ENCODE results near the gene UMAD1. TPM values are rescaled to one million over a fixed set of nuclear protein-coding genes. Genes with fewer than 3 reads are reported as not detected.
"Not testable (repeated sequence)": the region's sequence is repeated elsewhere in the genome, so short reads cannot be mapped to it uniquely, and the experiment has no call there.

The UMAD1 gene
- total RNA-seq, 1 donor from 2014 or later: 16.4 TPM

GRCh38 chr7:7651479-7651878 lies 10.9 kb downstream of the UMAD1 start:
- peaks cover 1% of the 10 kb centered on the region for H3K36me3 ChIP-seq
- no peak for DNase-seq
- intact Hi-C loops (cut with micrococcal nuclease): no loop called here
- no peak overlapping the region for H3K4me3 ChIP-seq
- H3K27ac ChIP-seq (replicated peaks): no peak overlapping the region
- H3K27me3 ChIP-seq (ENCODE audit: low read depth): no peaks in the 10 kb centered on the region
- TF ChIP-seq, protein P1, sequence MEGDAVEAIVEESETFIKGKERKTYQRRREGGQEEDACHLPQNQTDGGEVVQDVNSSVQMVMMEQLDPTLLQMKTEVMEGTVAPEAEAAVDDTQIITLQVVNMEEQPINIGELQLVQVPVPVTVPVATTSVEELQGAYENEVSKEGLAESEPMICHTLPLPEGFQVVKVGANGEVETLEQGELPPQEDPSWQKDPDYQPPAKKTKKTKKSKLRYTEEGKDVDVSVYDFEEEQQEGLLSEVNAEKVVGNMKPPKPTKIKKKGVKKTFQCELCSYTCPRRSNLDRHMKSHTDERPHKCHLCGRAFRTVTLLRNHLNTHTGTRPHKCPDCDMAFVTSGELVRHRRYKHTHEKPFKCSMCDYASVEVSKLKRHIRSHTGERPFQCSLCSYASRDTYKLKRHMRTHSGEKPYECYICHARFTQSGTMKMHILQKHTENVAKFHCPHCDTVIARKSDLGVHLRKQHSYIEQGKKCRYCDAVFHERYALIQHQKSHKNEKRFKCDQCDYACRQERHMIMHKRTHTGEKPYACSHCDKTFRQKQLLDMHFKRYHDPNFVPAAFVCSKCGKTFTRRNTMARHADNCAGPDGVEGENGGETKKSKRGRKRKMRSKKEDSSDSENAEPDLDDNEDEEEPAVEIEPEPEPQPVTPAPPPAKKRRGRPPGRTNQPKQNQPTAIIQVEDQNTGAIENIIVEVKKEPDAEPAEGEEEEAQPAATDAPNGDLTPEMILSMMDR (IDR thresholded peaks at IDR 0.05; ENCODE audit: borderline replicate concordance): no peak
- no peaks in the 10 kb centered on the region for H3K9me3 ChIP-seq (replicated peaks)
- peaks cover 33% of the 10 kb centered on the region for H3K4me1 ChIP-seq

GRCh38 chr7:7652798-7653540 lies 12.4 kb downstream of the UMAD1 start:
- Histone ChIP-seq H3K9me3 (replicated peaks) (peaks cover 4% of the 10 kb centered on the region), H3K4me1 (peaks cover 33% of the 10 kb centered on the region), H3K36me3 (peaks cover 2% of the 10 kb centered on the region), H3K4me3 (no peak overlapping the region), H3K27me3 (ENCODE audit: low read depth) (no peaks in the 10 kb centered on the region), H3K27ac (replicated peaks) (no peak overlapping the region)
- TF ChIP-seq, protein P1 (IDR thresholded peaks at IDR 0.05; ENCODE audit: borderline replicate concordance): no peak
- no peak for DNase-seq
- intact Hi-C loops (cut with micrococcal nuclease): no loop called here

DNA sequence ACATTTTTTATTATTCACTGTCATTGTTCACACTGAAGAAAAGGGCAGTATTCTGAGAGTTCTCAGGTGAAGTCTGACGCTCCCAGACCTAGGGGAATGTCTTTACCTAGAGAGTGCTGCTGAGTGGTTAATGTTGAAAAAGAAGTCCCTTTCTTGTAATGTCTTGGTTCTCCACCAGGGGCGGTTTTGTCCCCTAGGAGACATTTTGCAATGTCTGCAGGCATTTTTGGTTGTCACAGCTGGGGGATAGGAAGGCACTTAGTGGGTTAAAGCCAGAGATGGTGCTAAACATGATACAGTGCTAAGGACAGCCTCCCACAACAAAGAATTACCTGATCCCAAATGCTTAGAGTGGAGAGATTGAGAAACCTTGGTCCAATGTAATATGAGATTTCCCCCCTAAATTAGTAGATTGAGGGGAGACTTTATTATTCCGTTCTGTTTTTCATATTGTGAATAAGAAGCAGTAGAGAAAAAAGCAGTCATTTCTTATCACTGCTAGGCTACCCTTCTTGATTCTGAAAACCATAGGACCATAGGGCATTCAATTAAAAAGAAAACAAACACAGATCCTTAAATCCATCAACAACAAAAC lies 13.1 kb downstream of the UMAD1 start:
- intact Hi-C loops (cut with micrococcal nuclease): no loop called here
- Histone ChIP-seq H3K27me3 (ENCODE audit: low read depth) (no peaks in the 10 kb centered on the region), H3K9me3 (replicated peaks) (peaks cover 4% of the 10 kb centered on the region), H3K36me3 (peaks cover 2% of the 10 kb centered on the region), H3K4me1 (peaks cover 33% of the 10 kb centered on the region), H3K4me3 (no peak overlapping the region), H3K27ac (replicated peaks) (no peak overlapping the region)
- DNase-seq: no peak
- TF ChIP-seq, protein P1 (IDR thresholded peaks at IDR 0.05; ENCODE audit: borderline replicate concordance): peak; percentile 50

- intact Hi-C loops (cut with micrococcal nuclease): no loop called here
- Histone ChIP-seq H3K36me3 (peaks cover 2% of the 10 kb centered on the region), H3K4me3 (no peak overlapping the region), H3K4me1 (peaks cover 33% of the 10 kb centered on the region), H3K27ac (replicated peaks) (no peak overlapping the region), H3K27me3 (ENCODE audit: low read depth) (no peaks in the 10 kb centered on the region), H3K9me3 (replicated peaks) (peaks cover 18% of the 10 kb centered on the region)
- TF ChIP-seq, protein P1 (IDR thresholded peaks at IDR 0.05; ENCODE audit: borderline replicate concordance): no peak
- no peak for DNase-seq
These were observed 14.6 kb downstream of the UMAD1 start for GRCh38 chr7:7654964-7655715.

GRCh38 chr7:7656459-7656858 lies 15.9 kb downstream of the UMAD1 start:
- H3K36me3 ChIP-seq; DNase-seq; H3K27ac ChIP-seq (replicated peaks); H3K4me3 ChIP-seq; intact Hi-C loops (cut with micrococcal nuclease); H3K27me3 ChIP-seq (ENCODE audit: low read depth): not testable (repeated sequence)
- peaks cover 25% of the 10 kb centered on the region for H3K4me1 ChIP-seq
- peaks cover 23% of the 10 kb centered on the region for H3K9me3 ChIP-seq (replicated peaks)
